Measurements from ENCODE around the gene FKBP10. TPM values are rescaled to one million over a fixed set of nuclear protein-coding genes. Genes with fewer than 3 reads are reported as not detected.

The FKBP10 gene
- total RNA-seq, 1 experiment from 2014 or later = 30.0 TPM

DNA sequence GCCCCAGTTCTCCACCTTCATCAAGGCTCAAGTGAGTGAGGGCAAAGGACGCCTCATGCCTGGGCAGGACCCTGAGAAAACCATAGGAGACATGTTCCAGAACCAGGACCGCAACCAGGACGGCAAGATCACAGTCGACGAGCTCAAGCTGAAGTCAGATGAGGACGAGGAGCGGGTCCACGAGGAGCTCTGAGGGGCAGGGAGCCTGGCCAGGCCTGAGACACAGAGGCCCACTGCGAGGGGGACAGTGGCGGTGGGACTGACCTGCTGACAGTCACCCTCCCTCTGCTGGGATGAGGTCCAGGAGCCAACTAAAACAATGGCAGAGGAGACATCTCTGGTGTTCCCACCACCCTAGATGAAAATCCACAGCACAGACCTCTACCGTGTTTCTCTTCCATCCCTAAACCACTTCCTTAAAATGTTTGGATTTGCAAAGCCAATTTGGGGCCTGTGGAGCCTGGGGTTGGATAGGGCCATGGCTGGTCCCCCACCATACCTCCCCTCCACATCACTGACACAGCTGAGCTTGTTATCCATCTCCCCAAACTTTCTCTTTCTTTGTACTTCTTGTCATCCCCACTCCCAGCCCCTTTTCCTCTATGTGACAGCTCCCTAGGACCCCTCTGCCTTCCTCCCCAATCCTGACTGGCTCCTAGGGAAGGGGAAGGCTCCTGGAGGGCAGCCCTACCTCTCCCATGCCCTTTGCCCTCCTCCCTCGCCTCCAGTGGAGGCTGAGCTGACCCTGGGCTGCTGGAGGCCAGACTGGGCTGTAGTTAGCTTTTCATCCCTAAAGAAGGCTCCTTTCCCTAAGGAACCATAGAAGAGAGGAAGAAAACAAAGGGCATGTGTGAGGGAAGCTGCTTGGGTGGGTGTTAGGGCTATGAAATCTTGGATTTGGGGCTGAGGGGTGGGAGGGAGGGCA lies 9.7 kb downstream of the FKBP10 start:
- Histone ChIP-seq H3K4me3 (ENCODE audit: low read depth, low read length, poor library complexity, severe bottlenecking) (no peak overlapping the region), H3K27me3 (replicated peaks; ENCODE audit: insufficient read depth, low read depth, low read length, poor library complexity) (no peaks in the 10 kb centered on the region), H3K36me3 (ENCODE audit: insufficient read depth, low read length, poor library complexity, severe bottlenecking) (peaks cover 3% of the 10 kb centered on the region), H3K4me1 (ENCODE audit: insufficient read depth, low read length, poor library complexity, severe bottlenecking) (no peaks in the 10 kb centered on the region), H3K27ac (ENCODE audit: low read depth, low read length, poor library complexity, severe bottlenecking) (no peak overlapping the region), H3K9me3 (ENCODE audit: low read depth, low read length, poor library complexity, severe bottlenecking) (no peaks in the 10 kb centered on the region)
- TF ChIP-seq EZH2 (IDR thresholded peaks at IDR 0.05; ENCODE audit: borderline replicate concordance, low read depth, low read length, poor library complexity, severe bottlenecking) = no peak
- TF ChIP-seq, protein P1, sequence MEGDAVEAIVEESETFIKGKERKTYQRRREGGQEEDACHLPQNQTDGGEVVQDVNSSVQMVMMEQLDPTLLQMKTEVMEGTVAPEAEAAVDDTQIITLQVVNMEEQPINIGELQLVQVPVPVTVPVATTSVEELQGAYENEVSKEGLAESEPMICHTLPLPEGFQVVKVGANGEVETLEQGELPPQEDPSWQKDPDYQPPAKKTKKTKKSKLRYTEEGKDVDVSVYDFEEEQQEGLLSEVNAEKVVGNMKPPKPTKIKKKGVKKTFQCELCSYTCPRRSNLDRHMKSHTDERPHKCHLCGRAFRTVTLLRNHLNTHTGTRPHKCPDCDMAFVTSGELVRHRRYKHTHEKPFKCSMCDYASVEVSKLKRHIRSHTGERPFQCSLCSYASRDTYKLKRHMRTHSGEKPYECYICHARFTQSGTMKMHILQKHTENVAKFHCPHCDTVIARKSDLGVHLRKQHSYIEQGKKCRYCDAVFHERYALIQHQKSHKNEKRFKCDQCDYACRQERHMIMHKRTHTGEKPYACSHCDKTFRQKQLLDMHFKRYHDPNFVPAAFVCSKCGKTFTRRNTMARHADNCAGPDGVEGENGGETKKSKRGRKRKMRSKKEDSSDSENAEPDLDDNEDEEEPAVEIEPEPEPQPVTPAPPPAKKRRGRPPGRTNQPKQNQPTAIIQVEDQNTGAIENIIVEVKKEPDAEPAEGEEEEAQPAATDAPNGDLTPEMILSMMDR (conservative IDR thresholded peaks at IDR 0.05; ENCODE audit: low read depth, low read length) = no peak
- DNase-seq (ENCODE audit: low spot score) = no peak
- CTCF ChIA-PET = no interaction called here
- BruUV-seq (replicated peaks) = no TSS peak
- intact Hi-C loops (cut with micrococcal nuclease; ENCODE audit: unreplicated experiment) = no loop called here
- POLR2A ChIA-PET (ENCODE audit: low non-redundant PET) = no interaction called here

DNA sequence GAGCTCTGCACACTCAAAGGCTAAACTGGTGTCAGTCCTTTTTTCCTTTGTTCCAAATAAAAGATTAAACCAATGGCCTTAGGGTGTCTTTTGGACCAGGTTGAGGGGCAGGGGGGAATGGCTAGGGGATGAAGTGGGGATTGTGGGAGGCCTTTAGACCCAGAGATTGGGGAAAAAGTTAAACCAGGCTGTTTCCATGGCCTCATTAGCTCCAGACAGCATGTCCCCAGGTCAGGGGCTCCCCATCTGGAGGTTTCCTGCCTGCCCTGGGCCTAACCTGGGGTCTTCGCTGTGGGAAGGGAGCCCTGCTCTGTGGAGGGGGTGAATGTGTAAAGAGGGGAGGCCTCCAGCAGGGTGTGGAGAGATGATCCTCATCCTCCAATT lies 10.3 kb downstream of the FKBP10 start:
- no peak overlapping the region for H3K27ac ChIP-seq (ENCODE audit: low read depth, low read length, poor library complexity, severe bottlenecking)
- no TSS peak for BruUV-seq (replicated peaks)
- intact Hi-C loops (cut with micrococcal nuclease; ENCODE audit: unreplicated experiment) = no loop called here
- peaks cover 4% of the 10 kb centered on the region for H3K36me3 ChIP-seq (ENCODE audit: insufficient read depth, low read length, poor library complexity, severe bottlenecking)
- POLR2A ChIA-PET (ENCODE audit: low non-redundant PET) = no interaction called here
- H3K4me3 ChIP-seq (ENCODE audit: low read depth, low read length, poor library complexity, severe bottlenecking) = no peak overlapping the region
- H3K27me3 ChIP-seq (replicated peaks; ENCODE audit: insufficient read depth, low read depth, low read length, poor library complexity) = no peaks in the 10 kb centered on the region
- H3K4me1 ChIP-seq (ENCODE audit: insufficient read depth, low read length, poor library complexity, severe bottlenecking) = no peaks in the 10 kb centered on the region
- DNase-seq (ENCODE audit: low spot score) = no peak
- no peaks in the 10 kb centered on the region for H3K9me3 ChIP-seq (ENCODE audit: low read depth, low read length, poor library complexity, severe bottlenecking)
- CTCF ChIA-PET = no interaction called here
- TF ChIP-seq EZH2 (IDR thresholded peaks at IDR 0.05; ENCODE audit: borderline replicate concordance, low read depth, low read length, poor library complexity, severe bottlenecking) = no peak
- TF ChIP-seq, protein P1 (conservative IDR thresholded peaks at IDR 0.05; ENCODE audit: low read depth, low read length) = no peak

DNA sequence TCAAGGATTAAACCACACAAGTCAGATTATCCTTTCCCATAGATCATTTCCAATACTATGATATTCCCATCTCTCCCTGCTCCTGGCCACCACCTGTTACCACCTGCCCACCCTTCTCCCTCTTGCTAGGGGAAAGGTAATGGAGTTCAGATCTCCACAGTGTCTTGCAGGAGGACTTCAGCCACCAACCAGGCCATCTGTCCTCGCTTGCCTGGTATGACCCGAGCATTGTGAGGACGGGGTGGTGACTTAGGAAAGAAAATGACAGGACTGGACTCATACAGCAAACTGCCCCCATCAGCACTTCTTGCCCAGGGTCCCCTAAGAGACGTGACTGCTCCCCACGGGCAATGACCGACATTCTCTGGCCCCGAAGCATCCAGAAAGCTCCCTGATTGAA lies 10.8 kb downstream of the FKBP10 start:
- ChIA-PET POLR2A (ENCODE audit: low non-redundant PET) (no interaction called here), CTCF (no interaction called here)
- H3K4me3 ChIP-seq (ENCODE audit: low read depth, low read length, poor library complexity, severe bottlenecking) = no peak overlapping the region
- intact Hi-C loops (cut with micrococcal nuclease; ENCODE audit: unreplicated experiment) = no loop called here
- no peak for DNase-seq (ENCODE audit: low spot score)
- TF ChIP-seq EZH2 (IDR thresholded peaks at IDR 0.05; ENCODE audit: borderline replicate concordance, low read depth, low read length, poor library complexity, severe bottlenecking) = no peak
- H3K27me3 ChIP-seq (replicated peaks; ENCODE audit: insufficient read depth, low read depth, low read length, poor library complexity) = no peaks in the 10 kb centered on the region
- no peak overlapping the region for H3K27ac ChIP-seq (ENCODE audit: low read depth, low read length, poor library complexity, severe bottlenecking)
- no peaks in the 10 kb centered on the region for H3K9me3 ChIP-seq (ENCODE audit: low read depth, low read length, poor library complexity, severe bottlenecking)
- BruUV-seq (replicated peaks) = no TSS peak
- no peaks in the 10 kb centered on the region for H3K4me1 ChIP-seq (ENCODE audit: insufficient read depth, low read length, poor library complexity, severe bottlenecking)
- peaks cover 4% of the 10 kb centered on the region for H3K36me3 ChIP-seq (ENCODE audit: insufficient read depth, low read length, poor library complexity, severe bottlenecking)

DNA sequence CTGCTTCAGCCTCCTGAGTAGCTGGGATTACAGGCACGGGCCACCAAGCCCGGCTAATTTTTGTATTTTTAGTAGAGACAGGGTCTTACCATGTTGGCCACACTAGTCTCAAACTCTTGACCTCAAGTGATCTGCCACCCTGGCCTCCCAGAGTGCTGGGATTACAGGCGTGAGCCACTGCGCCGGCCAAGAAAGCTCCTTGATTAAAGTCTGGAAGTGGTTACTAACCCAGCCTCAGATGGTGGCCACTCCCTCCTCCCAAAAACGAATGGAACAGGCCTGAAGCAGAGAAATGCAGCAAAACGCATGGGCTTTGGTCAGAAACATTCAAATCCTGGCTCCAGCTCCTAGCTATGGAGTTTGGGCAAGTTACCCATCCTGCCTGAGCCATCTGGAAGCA lies 11.3 kb downstream of the FKBP10 start:
- intact Hi-C loops (cut with micrococcal nuclease; ENCODE audit: unreplicated experiment) = no loop called here
- POLR2A ChIA-PET (ENCODE audit: low non-redundant PET) = no interaction called here
- BruUV-seq (replicated peaks) = no TSS peak

More for the DNA sequence above, 11.3 kb downstream of the FKBP10 start:
- no peaks in the 10 kb centered on the region for H3K9me3 ChIP-seq (ENCODE audit: low read depth, low read length, poor library complexity, severe bottlenecking)
- H3K27me3 ChIP-seq (replicated peaks; ENCODE audit: insufficient read depth, low read depth, low read length, poor library complexity) = no peaks in the 10 kb centered on the region
- H3K36me3 ChIP-seq (ENCODE audit: insufficient read depth, low read length, poor library complexity, severe bottlenecking) = peaks cover 4% of the 10 kb centered on the region
- TF ChIP-seq EZH2 (IDR thresholded peaks at IDR 0.05; ENCODE audit: borderline replicate concordance, low read depth, low read length, poor library complexity, severe bottlenecking) = no peak
- TF ChIP-seq, protein P1 (conservative IDR thresholded peaks at IDR 0.05; ENCODE audit: low read depth, low read length) = no peak
- no peaks in the 10 kb centered on the region for H3K4me1 ChIP-seq (ENCODE audit: insufficient read depth, low read length, poor library complexity, severe bottlenecking)
- H3K27ac ChIP-seq (ENCODE audit: low read depth, low read length, poor library complexity, severe bottlenecking) = no peak overlapping the region
- H3K4me3 ChIP-seq (ENCODE audit: low read depth, low read length, poor library complexity, severe bottlenecking) = no peak overlapping the region
- DNase-seq (ENCODE audit: low spot score) = no peak
- CTCF ChIA-PET = no interaction called here

Measured in A673 (cell line).